ENCODE data around the gene NR2C1.
"Not testable (repeated sequence)": the region's sequence is repeated elsewhere in the genome, so short reads cannot be mapped to it uniquely, and the experiment has no call there.

NR2C1 gene

DNA sequence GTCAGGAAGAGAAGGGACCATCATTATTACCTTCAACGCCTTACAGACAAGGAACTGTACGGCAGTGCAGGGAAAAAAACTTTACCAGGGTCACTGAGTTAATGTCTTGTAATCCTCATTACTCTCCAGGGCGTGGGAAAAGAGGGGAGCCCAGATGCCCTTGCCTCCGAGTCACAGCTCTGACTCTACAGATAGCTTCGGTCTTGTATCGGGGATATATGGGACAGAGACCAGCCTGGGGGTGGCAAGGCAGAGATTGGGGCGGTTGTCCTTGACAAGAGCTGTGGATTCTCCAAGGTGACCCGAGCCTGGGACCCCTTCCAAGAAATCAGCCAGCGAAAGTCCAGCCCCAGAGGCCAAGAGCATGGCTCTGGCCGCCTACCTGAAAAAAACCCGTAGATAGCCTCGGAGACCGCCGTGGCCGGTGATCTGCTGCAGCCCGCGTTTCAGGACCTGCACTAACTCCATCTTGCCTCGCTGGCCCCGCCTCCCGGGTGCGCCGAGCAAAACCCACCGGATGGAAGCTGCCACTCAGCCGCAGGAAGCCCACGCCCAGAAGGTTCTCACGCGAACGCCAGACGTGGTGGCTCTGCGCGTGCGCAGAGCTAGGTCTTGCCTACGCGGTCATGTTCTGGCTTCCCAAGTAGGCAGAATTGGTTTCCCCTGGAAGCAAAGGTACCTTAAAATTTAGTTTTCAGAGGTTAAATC, 70.1 kb downstream of the NR2C1 start, which contains the start of gene NDUFA12:
Gene NDUFA12, minus strand, starts transcription at position 485 of the 708 bp plus-strand sequence. Its CDS starts 17 bp downstream, at position 468.
- DNase-seq (ENCODE audit: low read depth in 2 of 2, low spot score in 1 of 2) = peak; percentile 87 to 92

DNA sequence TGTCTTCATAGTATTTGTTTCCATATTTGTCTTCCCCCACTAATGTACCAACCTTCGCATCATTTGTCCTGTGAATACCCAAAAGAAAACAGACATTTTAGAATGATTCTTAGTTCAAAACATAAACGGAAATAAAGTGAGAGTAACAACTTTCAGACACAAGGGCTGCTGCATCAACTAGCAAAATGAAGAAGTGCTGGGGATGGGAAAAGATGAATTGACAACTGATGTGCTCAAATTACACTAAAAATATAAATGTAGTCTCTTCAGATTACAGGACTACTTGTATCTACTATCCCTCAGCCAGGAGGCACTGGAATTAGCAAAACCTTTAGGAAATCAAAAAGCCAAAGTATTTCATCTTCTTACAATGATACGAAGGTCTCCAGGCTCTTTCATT, 70.7 kb downstream of the NR2C1 start:
- no peak for DNase-seq (ENCODE audit: low read depth in 2 of 2, low spot score in 1 of 2)

DNA sequence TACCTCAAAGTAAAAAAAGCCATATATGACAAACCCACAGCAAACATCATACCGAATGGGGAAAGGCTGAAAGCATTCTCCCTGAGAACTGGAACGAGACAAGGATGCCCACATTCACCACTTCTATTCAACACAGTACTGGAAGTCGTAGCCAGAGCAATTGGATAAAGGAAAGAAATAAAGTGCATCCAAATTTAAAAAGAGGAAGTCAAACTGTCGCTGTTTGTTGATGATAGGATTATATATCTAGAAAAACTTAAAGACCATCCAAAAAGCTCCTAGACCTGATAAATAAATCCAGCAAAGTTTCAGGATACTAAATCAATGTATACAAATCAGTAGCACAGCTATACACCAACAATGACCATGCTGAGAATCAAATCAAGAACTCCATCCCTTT, 75.1 kb downstream of the NR2C1 start:
- no peak for DNase-seq (ENCODE audit: low read depth in 2 of 2, low spot score in 1 of 2)

DNA sequence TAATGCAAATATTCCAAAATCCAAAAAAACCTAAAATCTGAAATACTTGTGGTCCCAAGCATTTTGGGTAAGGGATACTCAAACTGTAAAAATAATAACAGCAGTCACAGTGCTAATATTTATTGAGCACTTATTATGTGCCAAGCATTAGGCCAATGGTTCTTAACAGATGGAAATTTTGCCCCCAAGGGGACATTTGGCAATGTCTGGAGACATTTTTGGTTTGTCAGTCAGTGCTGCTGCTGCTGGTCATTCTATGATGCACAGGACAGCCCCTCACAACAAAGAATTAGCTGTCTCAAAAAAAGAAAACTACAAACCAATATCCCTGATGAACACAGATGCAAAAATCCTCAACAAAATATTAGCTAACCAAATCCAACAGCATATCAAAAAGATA, 75.7 kb downstream of the NR2C1 start:
- DNase-seq (ENCODE audit: low read depth in 2 of 2, low spot score in 1 of 2) = no peak

DNA sequence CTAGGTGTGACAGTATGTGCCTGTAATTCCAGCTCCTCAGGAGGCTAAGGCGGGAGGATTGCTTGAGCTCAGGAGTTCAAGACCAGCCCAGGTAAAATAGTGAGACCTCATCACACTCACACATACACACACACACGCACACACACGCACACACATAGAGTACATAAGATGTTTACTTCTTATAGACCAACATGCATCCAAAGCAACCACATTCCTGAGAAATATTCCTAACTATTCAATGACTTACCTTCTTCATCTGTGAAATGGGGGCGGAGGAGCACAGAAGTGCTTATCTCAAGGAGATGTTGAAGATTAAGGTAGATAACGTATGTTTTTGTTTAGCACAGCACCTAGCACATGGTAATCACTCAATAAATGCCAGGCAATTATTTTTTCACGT, 76.4 kb downstream of the NR2C1 start:
- no peak for DNase-seq (ENCODE audit: low read depth in 2 of 2, low spot score in 1 of 2)

DNA sequence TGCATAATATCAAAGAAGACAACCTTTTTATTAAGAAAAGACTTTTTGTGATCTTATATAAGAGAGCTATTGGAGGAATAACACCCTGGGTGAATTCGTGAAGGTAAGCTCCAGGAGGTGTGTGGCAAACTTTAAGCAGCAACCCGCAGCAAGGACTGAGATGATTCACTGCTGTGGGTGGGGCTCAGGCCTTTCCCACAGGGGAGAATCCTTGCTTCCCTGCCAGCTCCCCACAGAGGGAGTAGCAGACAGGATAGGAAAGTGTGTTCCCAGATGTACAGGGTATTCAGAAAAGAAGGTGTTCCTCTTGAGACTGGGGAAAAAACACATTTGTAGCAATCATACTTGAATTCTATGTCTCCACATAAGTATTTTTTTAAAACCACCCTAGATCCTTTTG, 79.1 kb downstream of the NR2C1 start:
- DNase-seq (ENCODE audit: low read depth in 2 of 2, low spot score in 1 of 2) = no peak

DNA sequence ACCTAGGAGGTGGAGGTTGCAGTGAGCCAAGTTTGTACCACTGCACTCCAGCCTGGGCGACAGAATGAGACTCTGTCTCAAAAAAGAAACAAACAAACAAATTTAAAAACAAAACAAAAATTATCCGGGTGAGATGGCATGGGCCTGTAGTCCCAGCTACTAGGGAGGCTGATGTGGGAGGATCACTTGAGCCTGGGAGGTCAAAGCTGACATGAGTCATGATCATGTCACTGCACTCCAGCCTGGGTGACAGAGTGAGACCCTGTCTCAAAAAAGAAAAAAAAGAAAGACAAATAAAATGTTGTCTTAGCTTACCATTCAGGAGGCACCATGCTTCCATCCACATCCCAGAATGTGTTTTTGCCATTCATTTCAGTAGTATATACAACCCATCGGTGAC, 79.6 kb downstream of the NR2C1 start:
- DNase-seq (ENCODE audit: low read depth in 2 of 2, low spot score in 1 of 2) = not testable (repeated sequence)

DNA sequence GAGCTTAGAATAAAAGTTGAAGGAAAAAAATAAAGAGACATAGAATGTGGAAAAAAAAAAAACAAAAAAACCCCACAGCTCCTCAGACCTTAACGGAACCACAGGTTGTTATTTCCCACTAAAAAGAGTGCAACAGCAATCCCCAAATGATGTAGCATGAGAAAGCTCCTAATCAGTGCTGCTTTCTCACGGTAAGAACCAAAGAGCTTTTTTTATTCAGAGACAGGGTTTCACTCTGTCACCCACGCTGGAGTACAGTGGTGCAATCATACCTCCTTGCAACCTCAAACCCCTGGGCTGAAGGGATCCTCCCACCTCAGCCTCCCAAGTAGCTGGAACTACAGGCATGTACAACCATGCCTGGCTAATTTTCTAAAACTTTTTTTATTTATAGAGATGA, 83.2 kb downstream of the NR2C1 start:
- DNase-seq (ENCODE audit: low read depth in 2 of 2, low spot score in 1 of 2) = no peak

DNA sequence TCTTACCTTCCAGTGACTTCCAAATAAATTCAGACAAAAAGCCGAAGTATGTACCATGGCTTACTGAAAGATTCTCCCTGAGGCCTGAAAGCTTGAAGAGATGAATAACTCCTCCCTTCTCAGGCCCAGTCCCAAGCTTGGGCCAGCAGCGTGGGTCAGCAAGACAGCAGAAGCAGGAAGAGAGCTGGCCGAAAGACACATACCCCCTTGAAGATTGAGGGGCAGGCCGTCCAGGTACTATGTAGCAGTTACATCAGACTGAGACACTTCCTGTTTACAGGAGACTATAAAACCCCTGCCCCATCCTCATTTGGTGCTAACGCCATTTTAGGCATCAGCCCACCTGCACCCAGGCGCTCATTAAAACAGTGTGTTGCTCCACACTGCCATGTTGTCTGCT, 84.9 kb downstream of the NR2C1 start:
- no peak for DNase-seq (ENCODE audit: low read depth in 2 of 2, low spot score in 1 of 2)

DNA sequence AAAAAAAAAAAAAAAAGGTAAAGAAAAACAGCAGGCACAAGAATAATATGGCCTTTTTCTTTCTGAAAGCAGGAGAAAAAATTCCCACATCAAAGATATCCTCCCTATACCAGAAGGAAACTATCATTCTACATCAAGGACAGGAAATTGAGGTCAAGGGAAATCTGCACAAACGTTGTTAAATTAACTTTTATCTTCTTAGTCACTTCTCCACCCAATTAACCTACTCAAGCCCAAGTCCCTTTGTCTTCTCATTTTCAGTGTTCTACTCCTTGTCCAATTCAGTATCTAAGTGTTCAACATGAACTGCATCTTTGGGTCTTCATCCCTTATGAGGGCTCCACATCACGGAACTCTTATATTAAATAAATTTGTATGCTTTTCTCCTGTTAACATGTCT, 85.6 kb downstream of the NR2C1 start:
- no peak for DNase-seq (ENCODE audit: low read depth in 2 of 2, low spot score in 1 of 2)

DNA sequence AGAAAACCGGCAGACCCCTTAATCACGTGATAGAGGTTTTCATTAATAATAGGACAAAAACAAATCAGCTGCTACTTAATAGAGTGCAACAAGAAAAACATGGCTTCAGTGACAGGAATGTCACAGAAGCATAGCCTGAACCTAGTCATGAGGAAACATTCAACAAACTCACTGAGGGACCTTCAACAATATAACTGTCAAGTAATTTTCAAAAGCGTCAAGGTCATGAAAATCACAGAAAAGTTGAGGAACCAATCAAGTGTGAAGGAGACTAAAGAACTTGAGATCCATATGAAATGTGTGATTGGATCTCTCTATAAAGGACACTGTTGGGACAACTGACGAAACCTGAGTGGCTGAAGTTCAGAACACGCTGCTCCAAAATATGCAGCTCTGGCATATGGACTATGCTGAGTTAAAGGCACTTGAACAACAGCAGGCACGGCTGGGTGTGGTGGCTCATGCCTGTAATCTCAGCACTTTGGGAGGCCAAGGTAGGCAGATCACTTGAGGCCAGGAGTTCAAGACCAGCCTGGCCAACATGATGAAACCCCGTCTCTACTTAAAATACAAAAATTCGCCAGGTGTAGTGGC, 86.2 kb downstream of the NR2C1 start:
- DNase-seq (ENCODE audit: low read depth in 2 of 2, low spot score in 1 of 2) = no peak

DNA sequence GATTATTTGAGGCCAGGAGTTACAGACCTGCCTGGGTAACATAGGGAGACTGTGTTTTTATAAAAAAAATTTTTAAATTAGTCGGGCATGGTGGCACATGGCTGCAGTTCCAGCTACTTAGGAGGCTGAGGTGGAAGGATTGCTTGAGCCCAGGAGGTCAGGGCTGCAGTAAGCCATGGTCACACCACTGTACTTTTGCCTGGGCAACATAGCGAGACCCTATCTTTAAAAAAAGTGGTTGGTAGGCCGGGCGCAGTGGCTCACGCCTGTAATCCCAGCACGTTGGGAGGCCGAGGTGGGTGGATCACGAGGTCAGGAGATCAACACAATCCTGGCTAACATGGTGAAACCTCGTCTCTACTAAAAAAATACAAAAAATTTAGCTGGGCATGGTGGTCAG, 88.3 kb downstream of the NR2C1 start:
- not testable (repeated sequence) for DNase-seq (ENCODE audit: low read depth in 2 of 2, low spot score in 1 of 2)

DNA sequence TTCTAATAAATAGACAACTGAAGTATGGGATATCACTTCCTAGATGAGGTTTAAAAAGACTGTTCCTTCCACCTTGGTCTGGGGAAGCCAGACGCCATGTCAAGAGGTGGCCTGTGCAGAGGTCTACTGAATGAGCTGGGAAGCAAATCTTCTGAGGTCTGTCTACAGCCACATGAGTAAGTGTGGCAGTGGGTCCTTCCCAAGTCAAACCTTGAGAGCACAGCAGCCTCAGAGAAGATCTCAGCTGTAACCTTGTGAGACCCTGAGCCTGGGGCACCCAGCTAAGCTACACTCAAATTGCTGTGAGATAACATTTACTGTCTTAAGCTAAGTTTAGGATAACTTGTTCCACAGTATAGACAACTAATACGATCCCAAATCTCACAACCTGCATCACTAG, 90.1 kb downstream of the NR2C1 start:
- DNase-seq (ENCODE audit: low read depth in 2 of 2, low spot score in 1 of 2) = no peak

DNA sequence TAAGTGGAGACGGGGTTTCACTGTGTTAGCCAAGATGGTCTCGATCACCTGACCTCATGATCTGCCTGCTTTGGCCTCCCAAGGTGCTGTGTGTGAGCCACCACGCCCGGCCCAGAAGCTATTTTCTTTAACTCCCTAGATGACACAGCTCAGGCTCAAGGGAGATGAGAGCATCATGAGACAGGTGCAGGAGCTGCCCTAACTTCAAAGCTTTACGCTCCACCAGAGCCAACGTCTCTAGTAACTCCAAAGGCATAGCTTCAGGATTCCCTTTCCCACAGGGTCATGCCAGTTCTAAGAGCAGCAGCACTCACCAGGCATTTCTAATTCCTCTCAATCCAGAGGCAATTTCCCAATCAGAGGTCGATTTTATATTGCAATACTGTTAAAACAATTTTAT, 91.0 kb downstream of the NR2C1 start:
- DNase-seq (ENCODE audit: low read depth in 2 of 2, low spot score in 1 of 2) = no peak

DNA sequence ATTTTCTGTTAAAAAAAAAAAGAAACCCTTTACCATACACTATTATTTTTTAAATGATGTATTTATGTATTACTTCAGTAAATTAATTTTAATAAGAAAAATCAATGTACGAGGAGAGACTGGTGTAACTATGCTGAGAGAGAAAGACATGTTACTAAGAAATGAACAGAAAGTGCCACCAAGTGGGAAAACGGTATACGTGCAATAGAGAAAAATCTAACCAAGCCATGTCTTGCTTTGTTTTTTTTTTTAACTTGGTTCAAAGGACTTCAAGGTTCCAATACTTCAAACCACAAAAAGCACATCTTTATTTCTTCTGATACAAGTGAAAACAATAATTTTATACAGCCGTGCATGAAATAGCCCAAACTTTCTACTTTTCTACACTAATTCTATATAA, 92.8 kb downstream of the NR2C1 start:
- DNase-seq (ENCODE audit: low read depth in 2 of 2, low spot score in 1 of 2) = no peak

DNA sequence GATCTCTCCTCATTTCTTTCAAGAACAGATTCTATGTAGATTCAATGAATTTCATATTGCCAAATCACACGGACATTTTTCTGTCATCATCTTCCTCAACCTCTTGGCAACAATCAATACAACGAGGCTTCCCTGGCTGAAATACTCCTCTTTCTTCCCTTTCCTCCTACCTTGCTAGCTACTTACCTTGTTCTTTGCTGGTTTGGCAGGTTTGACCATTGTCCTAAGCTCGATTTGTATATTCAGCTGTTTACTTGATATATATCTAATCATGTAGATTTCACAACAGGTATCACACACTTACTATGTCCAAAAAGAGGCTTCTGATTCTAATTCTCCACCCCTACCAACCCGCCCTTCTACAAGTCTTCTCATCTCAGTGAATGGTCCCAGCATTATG, 93.5 kb downstream of the NR2C1 start:
- DNase-seq (ENCODE audit: low read depth in 2 of 2, low spot score in 1 of 2) = no peak

DNA sequence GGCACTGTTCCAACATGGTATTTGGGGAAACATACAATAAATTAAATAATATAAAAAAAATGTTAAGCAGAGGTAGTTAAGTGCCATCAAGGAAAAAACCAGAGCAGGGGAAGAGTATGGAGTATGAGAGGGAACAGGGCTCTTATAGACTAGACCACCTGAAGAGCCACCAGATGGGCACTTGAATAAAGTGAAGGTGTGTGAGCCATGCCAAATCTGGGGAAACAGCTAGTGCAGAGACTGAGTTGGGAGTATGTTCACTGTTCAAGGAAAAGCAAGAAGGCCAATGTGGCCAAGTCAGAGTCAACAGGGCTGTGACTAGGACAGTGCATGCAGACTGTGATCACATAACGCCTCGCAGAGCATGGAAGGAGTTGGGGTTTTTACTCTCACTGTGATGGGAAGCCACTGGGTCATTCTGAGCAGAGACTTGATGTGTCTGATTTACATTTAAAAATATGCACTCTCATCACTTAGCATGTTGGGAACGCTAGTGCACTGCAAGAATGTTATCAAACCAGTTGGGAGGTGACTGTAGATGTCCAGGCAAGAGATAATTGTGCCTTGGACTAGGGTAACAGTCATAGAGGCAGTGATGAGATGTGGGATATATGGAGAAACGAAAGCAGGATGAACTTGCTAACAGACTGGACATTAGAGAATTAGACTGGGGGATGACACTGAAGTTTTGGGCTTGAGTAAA, 95.5 kb downstream of the NR2C1 start:
- DNase-seq (ENCODE audit: low read depth in 2 of 2, low spot score in 1 of 2) = no peak

DNA sequence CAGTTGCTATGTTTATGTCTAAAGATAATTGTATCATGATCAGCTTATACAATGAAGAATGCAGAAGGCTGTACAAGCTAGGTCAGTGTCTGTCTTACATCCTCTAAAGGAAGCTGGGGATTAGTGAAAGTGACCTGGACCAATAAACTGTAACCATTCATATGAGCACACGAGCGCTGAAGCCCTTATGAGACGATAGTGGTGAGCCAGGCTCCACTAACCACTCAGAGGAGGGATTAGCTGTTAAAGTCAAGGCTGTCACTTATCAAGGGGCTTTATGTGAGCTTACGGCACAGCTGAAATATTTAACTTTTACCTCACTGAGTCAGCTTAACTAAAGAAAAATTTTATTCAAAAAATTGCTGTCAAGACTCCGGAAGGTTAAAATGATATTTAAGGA, 100.2 kb downstream of the NR2C1 start:
- DNase-seq (ENCODE audit: low read depth in 2 of 2, low spot score in 1 of 2) = no peak

DNA sequence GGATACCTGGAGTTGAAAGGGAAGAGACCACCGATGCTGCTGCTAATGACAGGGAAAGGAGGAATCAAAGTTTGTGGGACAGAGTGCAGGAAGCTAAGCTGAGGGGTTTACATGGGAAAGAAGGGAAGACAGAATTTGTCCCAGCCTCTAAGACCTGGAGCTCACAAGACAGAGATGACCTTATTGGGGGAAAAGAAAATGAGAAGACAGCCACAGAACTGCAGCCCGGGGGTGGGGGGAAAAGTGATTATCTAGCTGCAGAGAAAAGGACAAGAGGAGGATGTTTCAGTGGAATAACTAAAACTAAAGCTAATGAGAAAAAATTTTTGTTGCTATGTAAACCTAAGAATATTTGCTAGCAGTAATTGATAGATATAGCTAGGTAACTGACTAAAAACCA, 100.6 kb downstream of the NR2C1 start:
- DNase-seq (ENCODE audit: low read depth in 2 of 2, low spot score in 1 of 2) = no peak

DNA sequence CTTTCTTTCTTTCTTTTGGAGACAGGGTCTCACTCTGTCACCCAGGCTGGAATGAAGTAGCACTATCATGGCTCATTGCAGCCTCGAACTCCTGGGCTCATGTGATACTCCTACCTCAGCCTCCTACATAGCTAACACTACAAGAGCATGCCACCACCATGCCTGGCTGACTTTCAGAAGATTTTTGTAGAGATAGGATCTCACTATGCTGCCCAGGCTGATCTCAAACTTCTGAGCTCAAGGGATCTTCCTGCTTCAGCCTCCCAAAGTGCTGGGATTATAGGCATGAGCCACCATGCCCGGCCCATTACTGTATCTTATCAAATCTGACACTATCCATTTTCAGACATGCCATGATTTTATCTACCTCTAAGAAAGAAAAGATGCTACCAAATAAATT, 101.5 kb downstream of the NR2C1 start:
- DNase-seq (ENCODE audit: low read depth in 2 of 2, low spot score in 1 of 2) = no peak

DNA sequence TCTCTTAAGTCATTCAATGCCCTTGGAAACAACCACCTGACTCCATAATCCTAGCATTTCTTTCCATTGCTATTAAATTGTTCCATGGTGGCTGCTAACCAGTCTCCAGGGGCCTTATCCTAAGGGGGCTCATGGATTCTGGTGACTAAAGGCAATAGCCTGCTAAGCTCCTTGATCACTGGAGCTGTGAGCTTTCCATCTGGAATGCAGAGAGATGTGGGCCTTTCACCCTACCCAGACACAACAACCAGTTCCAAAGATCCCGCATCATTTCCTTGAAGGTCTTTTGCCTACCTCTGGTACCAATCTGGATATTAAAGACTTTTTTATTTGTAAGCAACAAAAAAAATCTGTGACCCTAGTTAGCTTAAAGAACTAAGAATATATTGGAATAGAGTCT, 102.9 kb downstream of the NR2C1 start:
- DNase-seq (ENCODE audit: low read depth in 2 of 2, low spot score in 1 of 2) = no peak

All from stimulated activated CD8-positive, alpha-beta memory T cell treated with anti-CD3 and anti-CD28 coated beads, Interleukin-4, amount 100 ng/mL, for 1 hour (primary cell).